ENCODE results near the gene SRSF3.
"Not testable (repeated sequence)": the region's sequence is repeated elsewhere in the genome, so short reads cannot be mapped to it uniquely, and the experiment has no call there.

Gene SRSF3

DNA sequence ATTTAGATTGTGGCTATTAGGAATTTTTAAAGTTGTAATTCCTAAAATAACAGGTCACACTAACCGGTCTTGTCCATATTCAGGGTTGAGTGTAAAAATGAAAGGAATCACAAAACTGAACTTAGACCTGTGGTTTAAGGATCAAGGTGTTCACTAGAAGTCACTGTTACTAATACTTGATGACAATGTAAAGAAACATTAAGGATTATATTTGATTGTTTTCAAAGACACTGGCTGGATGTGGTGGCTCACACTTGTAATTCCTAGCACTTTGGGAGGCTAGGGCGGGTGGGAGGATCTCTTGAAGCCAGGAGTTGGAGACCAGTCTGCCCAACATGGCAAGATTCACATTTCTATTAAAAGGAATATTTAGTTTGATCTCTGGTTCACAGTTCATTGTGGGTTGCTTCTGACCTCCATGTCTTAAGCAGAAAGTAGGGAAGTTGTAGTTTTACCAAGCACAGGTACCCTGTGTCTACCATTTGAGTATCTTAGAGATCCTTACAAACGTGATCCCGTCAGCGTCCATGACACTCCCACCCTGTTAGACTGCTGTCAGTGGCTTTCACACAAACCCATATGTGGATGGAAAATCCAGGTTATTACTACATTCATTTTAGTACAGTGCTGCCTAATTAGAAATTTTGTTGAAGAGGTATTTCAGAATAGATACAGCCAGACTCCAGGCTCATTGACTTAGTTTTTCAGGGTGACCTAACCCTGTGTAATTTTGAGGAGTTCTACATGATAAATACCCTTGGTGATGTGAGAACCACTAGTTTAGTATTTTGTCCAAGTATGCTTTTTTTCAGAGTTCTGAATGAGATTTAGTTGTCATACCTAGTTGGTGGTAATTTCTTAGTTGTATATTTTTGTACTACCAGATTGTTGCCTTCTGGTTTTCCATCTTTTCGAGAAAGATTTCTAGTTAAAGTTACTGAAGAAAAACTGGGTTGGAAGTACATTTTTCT is 10.2 kb downstream of the SRSF3 start:
- DNase-seq (ENCODE audit: low read depth, low spot score): no peak

GRCh38 chr6:36605143-36605542 is 11.0 kb downstream of the SRSF3 start:
- no peak for DNase-seq (ENCODE audit: low read depth, low spot score)

DNA sequence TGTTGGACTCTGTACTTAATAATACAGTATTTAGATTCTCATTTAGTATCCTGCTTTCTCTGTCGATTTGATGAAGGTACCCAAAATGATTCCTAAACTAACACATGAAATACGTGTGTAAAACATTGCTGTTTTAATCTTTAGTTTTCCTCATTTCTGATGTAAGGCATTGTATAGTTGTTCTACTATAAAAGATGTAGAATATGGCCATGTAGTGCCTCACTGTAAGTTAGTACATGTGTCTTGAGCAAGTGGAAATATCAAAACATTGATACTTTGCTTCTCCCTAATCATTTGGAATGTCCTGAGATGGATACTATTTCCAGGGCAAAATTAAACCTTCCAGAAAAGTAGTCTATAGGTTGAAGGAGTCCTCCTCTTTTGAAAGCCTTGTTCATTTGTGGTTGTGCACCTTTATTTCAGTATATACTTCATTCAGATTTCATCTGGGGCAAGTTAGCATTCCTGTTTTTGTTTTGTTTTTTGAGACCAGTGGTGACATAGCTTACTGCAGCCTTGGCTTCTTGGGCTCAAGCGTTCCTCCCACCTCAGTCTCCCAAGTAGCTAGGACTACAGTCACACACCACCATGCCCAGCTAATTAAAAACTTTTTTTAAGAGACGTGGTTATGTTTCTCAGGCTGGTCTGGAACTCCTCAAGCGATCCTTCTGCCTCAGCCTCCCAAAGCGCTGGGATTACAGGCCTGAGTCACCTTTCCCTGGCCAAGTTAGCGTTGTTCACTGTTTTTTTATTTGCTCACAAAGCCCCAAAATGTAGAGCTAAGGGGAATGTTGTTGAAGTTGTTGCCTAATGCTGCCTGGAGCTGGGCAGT is 11.6 kb downstream of the SRSF3 start:
- DNase-seq (ENCODE audit: low read depth, low spot score): peak; percentile 23

- not testable (repeated sequence) for DNase-seq (ENCODE audit: low read depth, low spot score)
Measured at GRCh38 chr6:36607305-36607682, 13.1 kb downstream of the SRSF3 start.

DNA sequence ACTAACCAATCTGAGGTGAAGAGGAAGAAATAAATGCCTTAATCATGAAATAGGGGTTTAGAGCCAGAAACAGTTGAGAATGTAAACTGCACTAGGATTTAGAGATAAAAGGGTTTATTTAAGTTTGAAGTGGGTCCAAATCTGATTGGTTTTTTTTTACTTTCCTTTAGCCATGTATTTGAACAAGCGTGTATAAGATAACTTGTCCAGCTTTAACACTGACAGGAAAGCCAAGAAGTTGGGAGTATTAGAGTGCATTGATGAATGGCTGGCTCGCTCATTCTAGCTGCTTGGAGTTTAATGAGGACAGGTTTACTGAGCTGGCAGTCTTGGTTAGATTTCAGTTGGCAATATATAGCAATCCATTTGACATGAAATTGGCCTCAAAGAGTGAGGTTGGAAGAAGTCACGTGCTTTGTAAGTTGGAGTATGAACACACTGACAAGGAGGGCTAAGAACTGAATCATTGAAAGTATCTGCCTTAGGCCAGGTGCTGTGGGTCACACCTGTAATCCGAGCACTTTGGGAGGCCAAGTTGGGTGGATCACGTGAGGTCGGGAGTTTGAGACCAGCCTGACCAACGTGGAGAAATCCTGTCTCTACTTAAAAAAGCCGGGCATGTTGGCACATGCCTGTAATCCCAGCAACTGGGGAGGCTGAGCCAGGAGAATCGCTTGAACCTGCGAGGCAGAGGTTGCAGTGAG is 13.7 kb downstream of the SRSF3 start:
- no peak for DNase-seq (ENCODE audit: low read depth, low spot score)

- no peak for DNase-seq (ENCODE audit: low read depth, low spot score)
Measured at GRCh38 chr6:36608788-36609563, 14.8 kb downstream of the SRSF3 start.

- DNase-seq (ENCODE audit: low read depth, low spot score): no peak
Measured at GRCh38 chr6:36609582-36609981, 15.4 kb downstream of the SRSF3 start.

DNA sequence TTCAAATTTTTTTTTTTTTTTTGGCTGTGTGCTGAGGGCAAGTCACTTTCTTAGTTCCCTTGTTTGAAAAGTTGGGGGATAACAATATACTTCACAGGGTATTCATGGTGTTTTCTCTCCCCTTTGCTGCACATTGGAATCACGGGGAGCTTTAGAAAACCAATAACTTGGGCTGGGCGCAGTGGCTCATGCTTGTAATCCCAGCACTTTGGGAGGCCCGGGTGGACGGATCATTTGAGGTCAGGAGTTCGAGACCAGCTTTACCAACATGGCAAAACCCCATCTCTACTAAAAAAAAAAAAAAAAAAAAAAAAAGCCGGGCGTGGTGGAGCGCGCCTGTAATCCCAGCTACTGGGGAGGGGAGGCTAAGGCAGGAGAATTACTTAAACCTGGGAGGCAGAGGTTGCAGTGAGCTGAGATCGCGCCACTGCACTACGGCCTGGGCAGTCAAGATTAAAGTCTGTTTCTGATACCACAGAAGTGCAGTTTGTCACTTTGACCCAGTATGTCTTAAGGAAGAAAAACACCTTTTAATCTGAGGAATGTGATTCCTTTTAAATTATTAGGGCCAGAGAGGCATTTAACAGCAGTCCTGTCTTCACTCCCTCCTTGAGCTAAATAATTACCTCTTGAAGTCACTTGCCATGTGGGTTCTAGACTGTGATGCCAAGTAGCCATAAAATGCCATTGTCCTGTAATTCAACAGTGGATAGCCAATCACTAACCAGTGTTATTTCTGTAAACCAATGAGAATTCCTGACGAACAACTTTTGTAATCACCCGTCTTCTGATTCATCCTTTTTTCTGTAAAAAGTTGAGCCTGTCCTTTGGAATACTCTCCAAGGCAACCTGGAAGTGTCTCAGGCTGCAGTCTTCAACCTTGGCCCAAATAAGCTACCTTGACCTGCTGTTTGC is 16.1 kb downstream of the SRSF3 start:
- no peak for DNase-seq (ENCODE audit: low read depth, low spot score)

GRCh38 chr6:36610956-36611336 is 16.8 kb downstream of the SRSF3 start:
- DNase-seq (ENCODE audit: low read depth, low spot score): no peak

- not testable (repeated sequence) for DNase-seq (ENCODE audit: low read depth, low spot score)
Measured at GRCh38 chr6:36611679-36612078, 17.5 kb downstream of the SRSF3 start.

- no peak for DNase-seq (ENCODE audit: low read depth, low spot score)
Measured at GRCh38 chr6:36612101-36612625, 18.0 kb downstream of the SRSF3 start.

DNA sequence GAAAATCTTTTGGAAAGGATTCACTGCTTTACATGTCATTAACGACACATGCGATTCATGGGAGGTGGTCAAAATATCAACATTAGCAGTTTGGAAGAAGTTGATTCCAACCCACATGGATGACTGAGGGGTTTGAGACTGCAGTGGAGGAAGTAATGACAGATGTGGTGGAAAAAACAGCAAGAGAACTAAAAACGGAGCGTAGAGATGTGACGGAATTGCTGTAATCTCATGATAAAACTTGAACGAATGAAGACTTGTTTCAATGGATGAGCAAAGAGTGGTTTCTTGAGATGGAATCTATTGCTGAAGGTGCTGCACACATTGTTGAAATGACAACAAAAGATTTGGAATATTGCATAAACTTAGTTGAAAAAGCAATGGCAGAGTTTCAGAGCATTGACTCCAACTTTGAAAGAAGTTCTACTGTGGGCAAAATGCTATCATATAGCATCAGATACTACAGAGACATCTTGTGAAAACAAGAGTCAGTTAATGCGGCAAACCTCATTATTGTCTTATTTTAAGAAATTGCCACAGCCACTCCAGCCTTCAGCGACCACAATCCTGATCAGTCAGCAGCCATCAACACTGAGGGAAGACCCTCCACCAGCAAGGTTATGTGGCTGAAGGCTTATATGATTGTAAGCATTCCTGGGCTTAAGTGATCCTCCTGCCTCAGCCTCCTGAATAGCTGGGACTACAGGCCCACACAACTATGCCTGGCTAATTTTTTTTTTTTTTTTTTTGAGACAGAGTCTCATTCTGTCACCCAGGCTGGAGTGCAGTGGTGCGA is 19.2 kb downstream of the SRSF3 start:
- no peak for DNase-seq (ENCODE audit: low read depth, low spot score)

DNA sequence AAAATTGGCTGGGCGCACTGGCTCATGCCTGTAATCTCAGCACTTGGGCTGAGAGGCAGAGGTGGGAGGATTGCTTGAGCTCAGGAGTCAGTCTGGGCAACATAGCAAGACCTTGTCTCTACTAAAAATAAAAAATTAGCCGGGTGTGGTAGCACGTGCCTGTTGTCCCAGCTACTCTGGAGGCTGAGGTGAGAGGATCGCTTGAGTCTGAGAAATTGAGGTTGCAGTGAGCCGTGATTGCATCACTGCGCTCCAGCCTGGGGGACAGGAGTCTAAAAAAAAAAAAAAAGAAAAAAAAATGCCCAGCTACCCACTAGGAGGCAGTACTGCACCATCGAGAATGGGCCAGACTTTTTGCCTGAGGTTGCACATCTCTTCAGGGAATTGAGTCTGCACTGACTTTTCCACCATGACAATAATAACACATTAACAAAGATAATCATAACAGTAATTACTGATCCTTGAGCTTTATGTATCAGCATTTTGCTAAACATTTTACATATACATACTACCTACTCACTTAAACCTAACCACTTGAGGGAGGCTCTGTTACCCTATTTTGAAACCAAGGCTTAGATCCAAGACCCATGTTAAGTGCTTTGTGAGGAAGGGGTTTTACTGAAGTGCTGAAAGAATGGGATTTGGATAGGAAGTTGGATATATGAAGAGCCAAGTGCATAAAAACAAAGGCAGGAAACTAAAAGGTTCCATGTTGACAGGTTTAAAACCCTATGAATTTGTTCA is 21.0 kb downstream of the SRSF3 start:
- DNase-seq (ENCODE audit: low read depth, low spot score): peak; percentile 73

DNA sequence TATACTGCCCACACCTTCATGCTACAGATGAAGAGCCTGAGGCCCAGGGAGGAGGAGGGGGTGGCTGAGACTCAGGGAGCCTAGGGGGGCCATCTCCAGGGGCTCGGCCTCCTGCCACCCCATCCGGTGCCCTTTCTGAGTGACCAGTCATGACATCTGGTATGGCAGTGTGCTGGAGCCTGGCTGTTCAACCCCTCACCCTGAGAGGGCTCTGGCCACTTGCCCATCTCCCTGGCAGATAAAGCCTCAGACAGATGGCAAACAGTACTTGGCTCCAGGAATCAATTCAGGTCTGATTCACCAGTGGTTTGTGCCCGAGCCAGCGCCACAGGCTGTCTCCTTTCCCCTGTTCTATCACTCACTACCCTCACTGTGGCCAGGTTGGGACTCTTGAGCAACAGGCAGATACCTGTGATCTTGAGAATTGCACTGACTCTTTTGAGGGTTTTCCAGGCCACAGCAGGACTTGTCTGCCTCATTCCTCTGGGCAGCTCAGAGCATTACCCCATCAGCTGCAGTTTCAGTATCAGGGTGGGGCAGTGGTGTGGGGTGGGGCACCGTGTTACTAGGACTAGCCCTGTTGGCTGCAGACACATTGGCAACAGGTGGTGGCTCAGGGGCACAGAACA is 22.8 kb downstream of the SRSF3 start:
- peak; percentile 77 for DNase-seq (ENCODE audit: low read depth, low spot score)

DNA sequence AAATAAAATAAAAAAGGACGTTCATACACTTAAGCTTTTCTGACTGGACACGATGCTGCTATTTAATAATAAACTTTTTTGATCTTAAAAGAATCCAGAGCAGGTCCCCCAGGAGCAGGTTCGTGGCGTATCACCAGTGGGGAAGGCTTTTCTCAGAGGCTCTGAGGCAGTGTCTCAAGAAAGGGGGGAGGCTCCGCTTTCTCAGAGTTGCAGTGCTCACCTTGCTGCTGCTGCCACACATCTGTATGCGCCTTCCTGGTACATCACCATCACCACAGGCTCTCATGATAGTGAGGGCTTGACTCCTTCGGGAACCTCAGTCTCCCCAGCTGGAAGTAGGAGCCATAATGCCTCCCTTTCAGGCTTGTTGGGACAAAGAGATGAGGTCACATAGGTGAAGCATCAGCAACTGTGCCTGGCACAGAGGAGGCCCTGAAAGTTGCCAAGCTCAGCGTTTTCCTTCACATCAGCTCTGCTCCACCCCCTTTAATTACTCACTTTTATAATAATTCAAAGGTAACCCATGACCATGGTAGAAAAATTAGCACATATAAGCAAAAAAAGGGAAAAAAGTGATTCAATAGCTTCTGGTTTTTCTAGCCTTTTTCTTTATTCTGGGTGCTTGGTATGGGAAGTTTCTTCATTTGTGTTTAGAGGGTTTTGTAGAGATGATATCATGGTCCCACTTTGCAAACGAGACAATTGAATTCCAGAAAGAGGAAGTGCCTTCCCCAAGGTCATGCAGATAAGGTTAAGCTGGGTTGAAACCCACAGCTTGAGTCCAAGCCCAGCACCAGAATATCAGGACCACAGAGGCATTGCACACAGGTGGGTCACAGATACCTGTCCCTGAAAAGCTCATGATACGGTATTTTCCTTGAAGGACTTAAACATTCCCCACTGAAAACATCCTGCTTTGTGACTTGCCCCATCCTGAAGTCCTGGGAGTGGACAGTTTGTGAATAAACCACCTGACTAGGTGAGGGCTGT is 24.5 kb downstream of the SRSF3 start:
- DNase-seq (ENCODE audit: low read depth, low spot score): no peak

DNA sequence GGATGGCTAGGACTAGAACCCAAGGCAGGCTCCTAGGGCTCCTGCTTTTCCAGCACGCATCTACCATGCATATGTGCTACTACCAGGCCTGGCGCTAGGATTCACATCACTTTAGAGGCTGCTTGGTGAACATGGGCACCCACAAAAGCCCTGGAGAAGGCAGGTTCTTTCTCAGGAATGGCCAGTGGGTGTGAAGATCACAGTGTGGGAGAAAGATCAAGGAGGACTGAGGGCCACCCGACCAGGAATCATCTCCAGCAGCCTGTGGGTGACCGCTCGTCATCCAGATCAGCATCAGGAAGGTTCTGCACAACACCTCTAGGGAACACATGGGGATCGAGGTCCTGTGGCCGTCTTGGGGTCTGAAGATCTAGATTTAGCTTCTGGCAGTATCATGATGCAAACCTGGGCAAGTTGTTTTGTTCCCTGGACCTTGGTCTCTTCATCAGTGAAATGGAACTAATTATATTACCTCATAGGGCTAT is 27.3 kb downstream of the SRSF3 start:
- no peak for DNase-seq (ENCODE audit: low read depth, low spot score)
